Amniotic epithelial cell (primary cell): Measurements from ENCODE around the gene PRRG3.

Experiments
- DNase-seq: peaks from one replicate; pipeline ENCODE4 v3.0.0-alpha.2; 2010; ENCODE audit warnings: low read depth

Gene PRRG3

DNA sequence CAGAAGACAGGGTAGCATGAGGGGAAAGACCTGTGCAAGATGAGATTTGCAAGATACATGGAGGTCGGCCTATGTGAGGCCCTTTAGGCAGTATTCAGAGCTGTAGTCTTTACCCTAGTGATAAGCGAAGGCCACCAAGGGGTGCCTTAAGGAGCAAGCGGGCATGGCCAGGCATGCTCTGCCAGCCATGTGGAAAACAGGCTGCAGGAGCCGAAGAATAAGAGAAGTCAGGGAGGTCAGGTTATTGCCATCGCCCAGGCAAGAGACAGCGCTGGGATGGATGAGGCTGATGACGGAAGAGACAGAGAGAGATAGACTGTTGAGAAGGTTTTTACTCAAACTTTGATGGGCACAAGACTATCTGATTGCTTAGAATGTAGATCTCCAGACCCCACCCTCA lies 13.6 kb downstream of the PRRG3 start:
- no peak for DNase-seq

DNA sequence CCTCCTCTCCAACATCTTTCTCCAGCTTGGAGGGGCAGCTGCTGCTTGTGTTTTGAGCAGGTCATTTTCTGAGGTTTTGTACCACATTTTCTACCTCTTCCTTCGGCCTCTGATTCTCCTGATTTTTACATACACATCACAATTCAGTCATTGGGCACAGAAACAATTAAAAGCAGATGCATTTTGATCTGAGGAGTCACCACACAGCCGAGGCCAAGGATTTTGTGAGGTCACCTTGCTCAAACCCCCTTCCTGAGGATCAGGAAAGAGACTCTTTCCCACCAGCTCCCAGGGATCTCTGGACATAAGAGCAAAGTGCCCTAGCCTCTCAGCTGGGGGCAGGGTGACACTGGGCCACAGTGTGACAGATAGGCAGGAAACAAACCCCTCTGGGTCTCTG lies 15.2 kb downstream of the PRRG3 start:
- no peak for DNase-seq

- no peak for DNase-seq
These were observed 15.9 kb downstream of the PRRG3 start for GRCh38 chrX:151711154-151711553.

GRCh38 chrX:151711787-151712186 lies 16.5 kb downstream of the PRRG3 start:
- DNase-seq = no peak

DNA sequence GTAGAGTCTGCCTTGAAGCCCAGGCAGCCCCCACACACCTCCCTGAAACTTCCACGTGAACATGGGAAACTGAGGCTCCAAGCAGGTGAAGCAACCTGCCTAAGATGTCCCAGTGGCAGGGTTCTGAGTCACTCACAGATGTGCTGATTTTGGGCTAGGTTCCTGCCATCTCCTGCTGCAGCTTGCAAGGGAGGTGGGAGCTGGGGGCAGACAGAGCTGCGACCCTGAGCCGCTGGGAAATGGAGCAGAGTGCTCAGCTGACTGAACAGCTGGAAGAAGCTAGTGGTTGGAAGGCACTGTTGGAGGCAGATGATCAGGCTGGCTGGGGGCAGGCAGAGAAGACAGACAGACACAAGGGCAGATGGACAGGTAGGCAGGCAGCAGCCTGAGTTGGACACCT lies 17.0 kb downstream of the PRRG3 start:
- no peak for DNase-seq

- DNase-seq = no peak
These were observed 18.6 kb downstream of the PRRG3 start for GRCh38 chrX:151713849-151714248.

- no peak for DNase-seq
These were observed 19.1 kb downstream of the PRRG3 start for GRCh38 chrX:151714362-151714761.

- DNase-seq = no peak
These were observed 20.5 kb downstream of the PRRG3 start, which contains the start of gene FATE1 for GRCh38 chrX:151715752-151716151. FATE1 (plus strand) TSS chrX:151716035; CDS start chrX:151716120, 85 bp downstream.

- no peak for DNase-seq
These were observed 27.1 kb downstream of the PRRG3 start for GRCh38 chrX:151722241-151722846.

DNA sequence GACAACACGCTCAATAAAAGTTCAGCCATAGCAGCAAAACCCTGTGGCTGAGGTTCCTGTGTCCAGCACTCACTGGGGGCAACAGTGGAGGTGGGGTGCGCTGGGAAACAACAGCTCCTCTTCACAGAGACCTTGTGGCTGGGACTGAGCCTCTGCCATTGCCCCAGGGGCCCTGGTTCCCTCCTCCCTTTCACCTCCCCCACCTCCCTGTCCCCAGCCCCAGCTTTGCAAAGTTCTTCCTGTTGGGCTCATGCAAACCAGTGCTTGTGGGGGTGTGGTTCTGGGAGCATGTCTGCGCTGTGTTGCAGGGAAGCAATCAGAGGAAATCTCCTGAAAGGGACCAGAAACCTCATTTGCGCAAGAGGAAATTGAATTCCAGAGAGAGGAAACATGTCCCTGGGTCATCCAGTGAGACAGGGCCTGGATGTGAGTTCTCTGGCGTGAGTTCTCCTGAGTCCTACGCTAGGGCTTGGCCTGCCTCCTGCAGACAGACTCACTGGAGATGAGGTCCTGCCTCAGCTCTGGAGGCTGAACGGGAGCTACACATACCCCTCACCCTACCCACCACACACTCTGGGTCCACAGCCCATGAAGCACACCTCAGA lies 28.0 kb downstream of the PRRG3 start:
- no peak for DNase-seq

DNA sequence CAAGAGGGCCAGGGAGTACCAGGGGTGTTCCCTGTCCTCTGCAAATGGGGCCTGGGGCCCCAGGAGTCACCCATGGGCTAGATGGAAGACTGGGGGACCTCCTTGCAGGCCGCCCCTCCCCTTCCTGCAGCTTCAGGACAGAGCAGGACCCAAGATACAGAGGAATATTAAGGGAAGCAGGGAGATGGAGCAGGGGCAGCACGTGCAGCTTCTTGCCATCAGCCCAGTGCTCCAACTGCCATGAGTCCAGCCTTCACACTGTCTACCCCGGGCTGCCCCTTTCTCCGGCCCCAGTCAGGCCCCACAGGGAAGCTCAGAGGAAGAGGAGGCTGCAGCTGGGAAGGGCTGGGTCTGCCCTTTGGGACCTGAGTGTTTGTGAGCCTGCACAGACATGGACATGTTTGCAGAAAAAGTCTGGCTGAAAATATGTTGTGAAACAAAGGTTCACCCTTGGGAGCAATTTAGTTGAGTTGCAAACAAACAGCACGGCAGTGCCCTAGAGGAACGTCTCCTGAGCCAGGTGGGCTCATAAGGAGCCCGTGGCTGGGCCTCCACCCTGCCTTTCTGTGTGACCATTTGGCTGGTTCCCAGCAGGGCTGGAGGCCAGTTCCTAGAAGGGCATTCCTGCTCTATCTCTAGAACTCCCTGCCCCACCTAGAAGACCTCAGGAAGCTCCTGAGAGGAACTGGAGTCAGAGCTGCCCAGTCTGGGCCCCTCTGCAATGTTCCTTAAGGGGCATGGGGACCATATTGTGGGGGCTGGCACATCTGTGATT lies 29.5 kb downstream of the PRRG3 start:
- DNase-seq = no peak

DNA sequence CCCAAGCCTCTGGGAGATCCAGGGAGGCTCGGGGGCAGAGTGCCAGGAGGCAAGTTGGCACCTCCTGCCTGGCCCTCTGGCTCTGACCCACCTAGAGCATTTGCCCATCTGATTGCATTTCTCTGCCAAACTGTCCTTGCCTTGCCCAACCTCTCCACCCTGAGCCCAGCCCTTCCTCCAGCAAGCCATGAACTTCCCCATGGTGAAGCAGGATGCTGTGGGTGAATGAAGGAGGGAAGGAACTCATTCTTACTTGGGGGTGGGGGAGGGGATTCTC lies 30.0 kb downstream of the PRRG3 start:
- no peak for DNase-seq

GRCh38 chrX:151726751-151727150 lies 31.5 kb downstream of the PRRG3 start:
- no peak for DNase-seq

DNA sequence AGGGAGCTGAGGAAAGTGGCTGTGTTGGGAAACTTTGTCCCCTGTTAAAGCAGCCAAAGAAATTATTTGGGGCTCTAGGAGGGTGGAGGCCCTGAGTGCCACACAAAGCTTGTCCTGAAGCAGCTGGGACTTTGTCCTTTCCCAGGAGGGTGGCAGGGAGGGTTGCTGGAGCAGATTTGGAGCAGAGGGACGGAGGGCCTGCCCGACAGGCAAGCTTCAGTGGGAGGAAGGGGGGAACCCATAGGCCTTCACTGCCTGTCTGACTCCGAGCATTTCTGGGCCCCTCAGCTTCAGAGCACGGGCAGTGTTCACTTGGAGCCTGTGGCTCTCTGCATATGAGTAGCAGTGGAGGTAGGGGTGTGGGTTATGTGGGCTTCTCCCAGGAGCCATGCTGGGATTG lies 32.1 kb downstream of the PRRG3 start:
- DNase-seq = no peak

- DNase-seq = no peak
These were observed 33.9 kb downstream of the PRRG3 start for GRCh38 chrX:151729056-151729725.

GRCh38 chrX:151734446-151734845 lies 39.2 kb downstream of the PRRG3 start, which contains the start of gene CNGA2:
CNGA2 (plus strand) TSS chrX:151734746; CDS start chrX:151738484, 3,738 bp downstream.
- no peak for DNase-seq

DNA sequence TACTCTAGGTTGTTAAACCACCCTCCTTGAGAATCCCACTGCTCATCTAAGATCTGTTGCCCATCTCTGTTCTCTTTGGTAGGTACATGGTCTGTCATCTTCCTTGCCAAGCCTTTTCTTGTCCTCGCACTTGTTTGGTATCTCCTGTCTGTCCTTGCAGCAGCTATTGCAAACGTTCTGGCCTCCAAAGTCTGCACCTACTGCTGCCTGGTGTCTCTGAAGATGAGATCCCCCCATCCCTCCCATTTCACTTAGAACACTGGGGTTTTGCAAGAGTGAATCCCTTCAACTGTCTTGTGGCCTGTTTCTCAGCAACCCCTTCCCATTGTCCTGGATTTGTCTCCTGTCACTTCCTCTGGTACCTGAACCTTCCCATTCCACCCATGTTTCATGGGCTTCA lies 40.0 kb downstream of the PRRG3 start:
- DNase-seq = no peak

DNA sequence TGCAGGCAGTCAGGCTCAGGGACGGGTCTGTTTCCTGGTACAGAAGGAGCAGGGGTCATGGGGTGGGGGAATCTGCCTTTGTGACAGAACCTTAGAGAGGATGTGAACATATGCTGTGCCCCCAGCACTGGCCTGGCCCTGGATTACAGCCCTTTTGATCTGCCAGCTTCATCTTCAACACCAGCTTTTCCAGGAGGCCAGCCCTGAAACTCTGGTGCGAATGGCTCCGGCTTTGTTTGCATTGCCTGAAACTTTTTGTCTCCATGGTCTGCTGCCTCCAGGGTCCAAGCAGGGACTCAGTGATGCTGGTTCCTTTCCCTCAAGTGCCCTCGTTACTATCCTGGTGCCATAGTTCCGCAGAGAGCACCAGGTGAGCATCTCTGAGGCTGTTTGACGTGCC lies 41.4 kb downstream of the PRRG3 start:
- no peak for DNase-seq

DNA sequence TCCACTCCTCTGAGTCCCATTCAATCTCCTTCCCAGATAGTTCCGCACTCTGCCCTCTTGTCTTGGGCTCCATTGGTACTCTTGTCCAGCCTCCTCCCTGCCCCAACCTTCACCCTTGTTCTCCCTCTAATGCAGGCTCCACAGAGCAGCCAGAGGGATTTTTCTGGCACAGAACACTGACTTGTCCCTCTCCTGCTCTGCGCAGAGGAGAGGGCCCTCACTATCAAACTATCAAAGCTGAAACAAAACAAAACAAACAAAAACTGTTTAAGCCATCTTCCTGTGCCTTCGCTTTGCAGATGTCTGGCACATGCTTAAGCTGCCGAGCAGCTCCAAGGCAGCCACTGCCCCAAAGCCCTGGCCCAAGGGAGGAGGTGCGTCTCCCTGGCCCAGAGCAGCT lies 42.2 kb downstream of the PRRG3 start:
- DNase-seq = no peak

- DNase-seq = no peak
These were observed 43.5 kb downstream of the PRRG3 start for GRCh38 chrX:151738751-151739150.

- DNase-seq = no peak
These were observed 46.3 kb downstream of the PRRG3 start for GRCh38 chrX:151741606-151742005.

GRCh38 chrX:151742311-151742710 lies 47.1 kb downstream of the PRRG3 start:
- no peak for DNase-seq
